ENCODE results near the gene CCDC85A. TPM values are rescaled to one million over a fixed set of nuclear protein-coding genes. Genes with fewer than 3 reads are reported as not detected.

The CCDC85A gene
- total and polyA plus RNA-seq, 2 of the 4 experiments (the other 2 are of a cell fraction): 1.1 to 2.2 TPM

GRCh38 chr2:56338232-56338631, 154.4 kb downstream of the CCDC85A start:
- Histone ChIP-seq H3K79me1 (ENCODE audit: low read depth in 1 of 2, low read length in 2 of 2) (no peaks in the 10 kb centered on the region), H3K9me3 (ENCODE audit: control insufficient read depth, insufficient read depth, low read length) (peaks cover 4% of the 10 kb centered on the region; the same call in 1 of the 2 replicates), H3K27me3 (ENCODE audit: control insufficient read depth, insufficient read depth, low read length) (no peaks in the 10 kb centered on the region), H3K36me3 (ENCODE audit: control insufficient read depth, insufficient read depth, low read length) (no peaks in the 10 kb centered on the region), H3K4ac (ENCODE audit: low read depth, low read length) (no peak overlapping the region), H4K8ac (ENCODE audit: low read depth in 2 of 2, low read length in 2 of 2) (no peak overlapping the region), H3K23ac (ENCODE audit: low read depth, low read length) (no peak overlapping the region), H2AFZ (replicated peaks; ENCODE audit: low read length, poor library complexity) (no peak overlapping the region), H3K9ac (ENCODE audit: low read depth, low read length) (no peak overlapping the region), H3K14ac (replicated peaks; ENCODE audit: low read depth, low read length) (no peak overlapping the region), H3K56ac (ENCODE audit: extremely low read depth, insufficient read depth, low read length) (no peak overlapping the region), H2AK9ac (replicated peaks; ENCODE audit: low read depth, low read length, poor library complexity) (no peak overlapping the region), H4K5ac (ENCODE audit: low read depth, low read length) (no peak overlapping the region), H4K91ac (ENCODE audit: insufficient read depth, low read depth, low read length) (no peak overlapping the region), H3K18ac (ENCODE audit: low read depth, low read length) (no peak overlapping the region), H3K4me2 (ENCODE audit: low read depth, low read length) (no peak overlapping the region), H2BK5ac (ENCODE audit: low read depth, low read length, poor library complexity, severe bottlenecking) (no peak overlapping the region), H3K9me1 (ENCODE audit: insufficient read depth, low read length) (no peaks in the 10 kb centered on the region), H2BK20ac (ENCODE audit: low read depth, low read length) (no peak overlapping the region), H3K4me3 (ENCODE audit: insufficient read depth, low read depth, low read length) (no peak overlapping the region), H3K4me1 (ENCODE audit: control insufficient read depth, insufficient read depth, low read length) (no peaks in the 10 kb centered on the region), H2AK5ac (ENCODE audit: low read depth, low read length) (no peak overlapping the region), H2BK15ac (ENCODE audit: low read depth, low read length) (no peak overlapping the region), H2BK120ac (ENCODE audit: low read depth, low read length) (no peak overlapping the region), H3K27ac (ENCODE audit: insufficient read depth, low read length) (no peak overlapping the region), H4K20me1 (ENCODE audit: insufficient read depth, low read length) (no peaks in the 10 kb centered on the region)
- no TSS peak for BruUV-seq (replicated peaks)
- in situ Hi-C loops (cut with MboI; ENCODE audit: low sequenced_read_pairs): no loop called here
- CTCF ChIA-PET: no interaction called here
- TF ChIP-seq USF2 (IDR thresholded peaks at IDR 0.05; ENCODE audit: low read depth, low read length): no peak
- no peak for TF ChIP-seq CEBPB (IDR thresholded peaks at IDR 0.05; ENCODE audit: low read depth, low read length)
- TF ChIP-seq CTCF (conservative IDR thresholded peaks at IDR 0.05; ENCODE audit: low read depth, low read length): no peak
- TF ChIP-seq ELK1 (IDR thresholded peaks at IDR 0.05; ENCODE audit: borderline replicate concordance, low read depth, low read length): no peak
- no peak for TF ChIP-seq RCOR1 (IDR thresholded peaks at IDR 0.05; ENCODE audit: insufficient replicate concordance, low read length)
- no peak for TF ChIP-seq CHD1 (IDR thresholded peaks at IDR 0.05; ENCODE audit: low read depth, low read length)
- no peak for TF ChIP-seq FOS (IDR thresholded peaks at IDR 0.05; ENCODE audit: low read depth, low read length)
- TF ChIP-seq MXI1 (IDR thresholded peaks at IDR 0.05; ENCODE audit: borderline replicate concordance, low read depth, low read length): no peak
- TF ChIP-seq MAZ (IDR thresholded peaks at IDR 0.05; ENCODE audit: borderline replicate concordance, low read depth, low read length): no peak
- TF ChIP-seq POLR2A (IDR thresholded peaks at IDR 0.05; ENCODE audit: low read depth, low read length): no peak
- TF ChIP-seq RFX5 (IDR thresholded peaks at IDR 0.05; ENCODE audit: low read depth, low read length): no peak
- TF ChIP-seq MAFK (IDR thresholded peaks at IDR 0.05; ENCODE audit: low read depth, low read length): no peak
- no peak for TF ChIP-seq RAD21 (IDR thresholded peaks at IDR 0.05; ENCODE audit: low read length)
- no peak for TF ChIP-seq BHLHE40 (IDR thresholded peaks at IDR 0.05; ENCODE audit: low read depth, low read length)
- no peak for TF ChIP-seq NFE2L2 (IDR thresholded peaks at IDR 0.05; ENCODE audit: low read depth, low read length)
- no peak for TF ChIP-seq SMC3 (IDR thresholded peaks at IDR 0.05; ENCODE audit: low read depth, low read length)
- intact Hi-C loops (cut with micrococcal nuclease): no loop called here
- DNase-seq (no peak), ATAC-seq (ENCODE audit: low read depth) (no peak)
- dilution Hi-C loops (cut with HindIII; ENCODE audit: low sequenced_read_pairs, unreplicated experiment): no loop called here
- POLR2A ChIA-PET (ENCODE audit: unreplicated experiment): interaction anchor here (0.7 kb wide), 1 partner anchor 314 kb away, joined by 6 read pairs; no protein-coding TSS in a partner anchor
- WGBS, 2 experiments (ENCODE audit: extremely low coverage in 2 of 2, insufficient read length in 1 of 2): no CpG with 5 or more reads among the region's 2 CpGs

Data from IMR-90 (cell line).